HG02623 (cell line): ENCODE results near the gene TUG1.

ENCODE experiments used
- ATAC-seq: cut with Tn5 transposase; IDR thresholded peaks from one replicate; pipeline ENCODE4 v1.9.1; 2021; ENCODE audit warnings: moderate library complexity; ENCODE audit not compliant: unreplicated experiment

TUG1 gene

GRCh38 chr22:30996462-30996861 is 27.4 kb downstream of the TUG1 start:
- ATAC-seq = no peak

DNA sequence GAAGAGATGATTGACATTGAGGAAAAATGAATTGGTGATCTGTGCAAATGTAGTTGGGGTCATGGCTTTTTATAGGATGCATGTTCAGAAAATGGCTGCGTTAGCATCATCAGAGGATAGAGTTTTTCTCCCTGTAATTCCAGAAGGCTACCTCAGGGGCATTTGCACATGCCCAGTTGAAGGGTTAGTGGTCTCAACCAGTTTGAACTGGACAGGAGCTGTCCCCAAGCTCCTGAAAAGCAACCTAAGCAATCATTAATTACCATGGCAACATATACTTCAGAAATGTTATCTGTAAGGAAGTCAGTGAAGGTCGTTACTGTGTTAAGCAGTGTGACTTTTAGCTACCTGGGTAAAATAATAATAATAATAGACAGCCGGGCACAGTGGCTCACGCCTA is 29.3 kb downstream of the TUG1 start:
- no peak for ATAC-seq

DNA sequence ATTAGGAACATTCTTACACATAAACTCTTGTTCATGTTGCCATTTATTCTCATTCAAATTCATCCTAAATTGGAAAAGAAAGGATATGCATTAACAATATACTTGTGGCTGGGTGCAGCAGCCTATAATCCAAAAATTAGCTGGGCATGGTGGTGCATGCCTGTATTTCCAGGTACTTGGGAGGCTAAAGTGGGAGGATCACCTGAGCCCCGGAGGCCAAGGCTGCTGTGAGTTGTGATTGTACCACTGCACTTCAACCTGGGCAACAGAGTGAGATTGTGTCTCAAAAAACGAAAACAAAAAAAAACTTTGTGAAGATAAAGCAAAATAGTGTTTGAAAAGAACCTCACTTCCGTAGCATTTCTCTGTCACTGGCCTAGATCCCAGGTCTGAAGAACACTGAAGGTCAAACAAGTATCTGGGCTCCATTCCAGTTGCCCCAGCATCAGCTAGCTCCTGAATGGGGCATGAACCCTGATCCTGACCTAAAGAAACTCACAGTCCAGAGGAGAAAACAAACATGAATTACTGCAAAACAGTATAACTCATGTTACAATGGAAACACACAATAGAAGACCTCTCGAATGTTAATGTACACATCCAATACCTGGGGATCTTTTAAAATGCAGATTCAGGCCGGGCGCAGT is 32.2 kb downstream of the TUG1 start:
- no peak for ATAC-seq

DNA sequence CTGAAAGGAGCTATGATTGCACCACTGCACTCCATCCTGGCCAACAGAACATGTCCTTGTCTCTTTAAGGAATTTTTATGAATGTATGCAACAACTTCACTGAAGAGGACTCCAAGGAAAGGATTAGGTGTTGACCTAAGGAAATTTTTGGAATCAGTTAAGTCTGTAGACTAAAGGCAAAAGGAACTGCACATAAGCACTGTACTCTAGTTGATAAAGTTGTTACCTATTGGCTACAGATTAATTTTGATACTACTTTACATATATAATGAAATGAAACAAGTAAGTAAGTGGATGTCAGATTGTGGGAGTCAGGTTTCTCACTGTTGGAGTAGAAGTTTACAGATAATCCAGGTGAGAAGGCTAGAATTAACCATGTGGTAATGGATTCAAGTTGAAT is 36.5 kb downstream of the TUG1 start:
- ATAC-seq = no peak

DNA sequence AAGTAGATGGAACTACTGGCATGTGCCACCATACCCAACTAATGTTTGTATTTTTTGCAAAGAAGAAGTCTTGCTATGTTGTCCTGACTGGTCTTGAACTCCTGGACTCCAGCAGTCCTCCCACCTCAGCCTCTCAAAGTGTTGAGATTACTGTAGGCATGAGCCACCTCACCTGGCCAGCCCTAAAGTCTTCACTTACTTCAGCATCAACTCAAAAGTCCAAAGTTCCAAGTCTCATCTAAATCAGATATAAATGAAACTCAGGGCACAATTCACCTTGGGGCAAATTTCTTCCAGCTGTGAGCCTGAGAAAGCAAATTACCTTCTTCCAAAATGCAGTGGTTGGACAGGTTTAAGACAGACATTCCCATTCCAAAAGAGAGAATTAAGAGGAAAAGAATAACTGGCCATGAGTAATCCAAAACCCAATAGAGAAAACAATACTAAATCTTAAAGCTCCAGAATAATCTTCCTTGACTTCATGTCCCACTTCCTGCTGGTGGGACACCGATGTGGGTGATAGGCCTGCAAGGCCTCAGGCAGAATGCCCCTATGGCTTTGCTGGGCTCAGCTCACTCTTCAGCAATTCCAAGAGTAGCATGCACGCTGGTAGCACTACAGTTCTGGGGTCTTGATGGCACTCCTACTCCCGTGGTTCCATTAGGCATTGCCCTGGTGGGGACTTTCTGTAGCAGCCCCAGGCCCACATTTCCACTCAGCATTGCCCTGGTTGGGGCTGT is 50.3 kb downstream of the TUG1 start:
- ATAC-seq = no peak

DNA sequence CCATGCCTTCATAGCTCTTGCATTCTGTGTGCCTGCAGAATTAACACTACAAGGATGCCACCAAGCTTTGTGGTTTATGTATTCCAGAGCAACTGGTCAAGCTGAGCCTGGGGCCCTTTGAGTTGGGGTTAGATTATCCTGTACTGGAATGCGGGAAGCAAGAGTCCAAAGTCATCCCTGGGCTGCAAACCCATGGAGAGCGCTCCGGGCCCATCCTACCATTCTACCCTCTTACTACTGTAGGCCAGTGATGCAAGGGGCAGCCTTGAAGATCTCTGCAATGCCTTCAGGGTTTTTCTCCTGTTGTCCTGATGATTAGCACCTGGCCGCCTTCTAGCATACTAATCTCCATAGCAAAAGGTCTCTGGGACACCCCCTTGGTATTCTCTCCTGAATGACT is 51.3 kb downstream of the TUG1 start:
- ATAC-seq = no peak

- ATAC-seq = no peak
These were observed 53.5 kb downstream of the TUG1 start for GRCh38 chr22:31022516-31022915.
